Measurements from ENCODE around the gene MKNK1.

- TF ChIP-seq POLR2AphosphoS5 (IDR thresholded peaks at IDR 0.05; ENCODE audit: low read depth) (no peak), CTCF (IDR thresholded peaks at IDR 0.05; ENCODE audit: insufficient read depth, low read length) (no peak)
Measured at GRCh38 chr1:46585312-46585938, 18.6 kb downstream of the MKNK1 start.

Data from HL-60 (cell line).